Heart right ventricle (tissue), 16 donors: ENCODE measurements around the gene KCNH4. TPM values are rescaled to one million over a fixed set of nuclear protein-coding genes. Genes with fewer than 3 reads are reported as not detected.

Experiments
- ATAC-seq, 8 donors: fragments of 200-7000 bp; cut with Tn5 transposase; one replicate each; pipeline ENCODE4 v1.9.1; 2020; ENCODE audit warnings: mild to moderate bottlenecking in 8 of 8, moderate library complexity in 8 of 8, moderate number of reproducible peaks in 1 of 8
- DNase-seq, 2 donors: peaks; one replicate each; pipeline ENCODE4 v3.0.0-alpha.2; 2020
- H3K27ac ChIP-seq, 10 donors: fragments of 200-600 bp; sonication (generic) in 2 of 10; one replicate each; pipeline versions ENCODE4 v1.5.0 to v1.8.0; 2020 to 2022; ENCODE audit warnings: mild to moderate bottlenecking in 3 of 10
- H3K27me3 ChIP-seq, 7 donors: fragments of 200-600 bp; one replicate each; pipeline ENCODE4 v1.8.0; 2021 to 2022; ENCODE audit warnings: mild to moderate bottlenecking in 2 of 7
- H3K36me3 ChIP-seq, 9 donors: fragments of 200-600 bp; sonication (generic) in 1 of 9; one replicate each; pipeline versions ENCODE4 v1.5.0 to v1.8.0; 2020 to 2022; ENCODE audit warnings: mild to moderate bottlenecking in 2 of 9
- H3K4me1 ChIP-seq, 9 donors: fragments of 200-600 bp; sonication (generic) in 1 of 9; one replicate each; pipeline versions ENCODE4 v1.5.0 to v1.8.0; 2020 to 2022; ENCODE audit warnings: mild to moderate bottlenecking in 4 of 9
- H3K4me3 ChIP-seq, 10 donors: fragments of 200-600 bp; sonication (generic) in 2 of 10; one replicate each; pipeline versions ENCODE4 v1.5.0 to v1.8.0; 2020 to 2022; ENCODE audit warnings: mild to moderate bottlenecking in 7 of 10, moderate library complexity in 2 of 10
- H3K9me3 ChIP-seq, 11 donors: fragments of 200-600 bp in 10 of 11; sonication (generic) in 2 of 11; one replicate each; pipeline versions ENCODE4 v1.5.0 to v1.8.0; 2013 to 2022; ENCODE audit warnings: mild to moderate bottlenecking in 2 of 11, control low read depth in 1 of 11, moderate library complexity in 1 of 11
- WGBS, 2 donors: extraction: QIAGEN DNeasy Blood & Tissue Kit; methylation state at CpG; one replicate each; pipeline ENCODE4 v1.1.7; 2013; ENCODE audit warnings: inconsistent platforms in 1 of 2; 5-methylcytosine and 5-hydroxymethylcytosine counted together
- intact Hi-C, 10 donors: fragments of 100-400 bp; cut with DNase I; formaldehyde crosslinking; loops; one replicate each; pipeline versions ENCODE4 v1.11.1 to v1.14.2; 2022
- polyA plus RNA-seq, 2 donors: library from polyadenylated mRNA; stranded (reverse); fragments of 200-250 nt; gene quantifications; one replicate each; pipeline ENCODE4 v1.2.3, GENCODE V29; 2013
- total RNA-seq, 10 donors: library from RNA; stranded (reverse); fragmentation: NEBNext Ultra II Directional in 3 of 10; extraction: Animal tissue kit (Norgen Biotek cat#: 25700) in 3 of 10; gene quantifications; one replicate each; pipeline versions ENCODE4 v1.2.1 to v1.2.4, GENCODE V29; 2021 to 2023
- TF ChIP-seq, protein P1 (sequence below), 9 donors: fragments of 200-600 bp; sonication (generic) in 2 of 9; IDR thresholded peaks; one replicate each; pipeline versions ENCODE4 v1.5.0 to v1.8.0; 2021 to 2022; ENCODE audit warnings: antibody characterized with exemption in 9 of 9, mild to moderate bottlenecking in 5 of 9, moderate library complexity in 1 of 9
- donor health status: Arrhythmogenic right ventricular cardiomyopathy.
- donor health status: ischemic (EF 13 %, LVEDD 7.1; RV severe dilation, severe dysfunction).
- donor health status: healthy with polysubstance abuse.
- donor health status: DM: no; HTN: yes; CAD: no.
- donor health status: DM: no; HTN: no; CAD: no.
- donor health status: ischemic (EF 25% LVEDD 6.9; RV normal size, moderate dysfunction).
- donor health status: ischemic (EF 25% LVEDD 5.7; RV mildly dilated, moderate dysfunction).
- donor health status: healthy.
- donor health status: DM: yes; HTN: yes; CAD: no.
- donor health status: Ischemic cardiomyopathy.
- donor health status: ischemic (EF 35%, LVEDD 5.7; RV mildly dilated, moderate dysfunction).
- donor health status: nonischemic (EF 11% LVEDD 7.7; RV severe dilation, severe dysfunction).
- donor health status: DM: yes; HTN: yes; CAD: no.
- donor health status: PGD.
- donor health status: ischemic (EF 29% LVEDD 5.4; RV normal size, mild dysfunction).
- donor health status: nonischemic (EF 23%, LVEDD 6.1; RV moderate dilation, normal function).

The KCNH4 gene
- total and polyA plus RNA-seq, 12 donors: 0.06 to 0.29 (median 0.13) TPM; not detected in 4

DNA sequence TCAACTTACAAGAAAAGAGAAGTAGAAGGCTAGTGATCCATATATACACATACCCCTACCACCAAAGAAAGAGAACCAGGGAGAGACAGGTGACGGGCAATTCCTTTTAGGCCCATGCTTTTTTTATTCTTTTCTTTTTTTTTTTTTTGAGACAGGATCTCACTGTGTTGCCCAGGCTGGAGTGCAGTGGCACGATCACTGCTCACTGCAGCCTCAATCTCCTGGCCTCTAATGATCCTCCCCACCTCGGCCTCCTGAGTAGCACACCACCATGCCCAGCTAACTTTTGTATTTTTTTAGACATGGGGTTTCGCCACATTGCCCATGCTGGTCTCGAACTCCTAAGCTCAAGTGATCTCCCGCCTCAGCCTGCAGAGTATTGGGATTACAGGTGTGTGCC is 53.5 kb downstream of the KCNH4 start:
- peaks cover 20 to 49% (median 37%) of the 10 kb centered on the region in 9 donors for H3K4me1 ChIP-seq
- TF ChIP-seq, protein P1, sequence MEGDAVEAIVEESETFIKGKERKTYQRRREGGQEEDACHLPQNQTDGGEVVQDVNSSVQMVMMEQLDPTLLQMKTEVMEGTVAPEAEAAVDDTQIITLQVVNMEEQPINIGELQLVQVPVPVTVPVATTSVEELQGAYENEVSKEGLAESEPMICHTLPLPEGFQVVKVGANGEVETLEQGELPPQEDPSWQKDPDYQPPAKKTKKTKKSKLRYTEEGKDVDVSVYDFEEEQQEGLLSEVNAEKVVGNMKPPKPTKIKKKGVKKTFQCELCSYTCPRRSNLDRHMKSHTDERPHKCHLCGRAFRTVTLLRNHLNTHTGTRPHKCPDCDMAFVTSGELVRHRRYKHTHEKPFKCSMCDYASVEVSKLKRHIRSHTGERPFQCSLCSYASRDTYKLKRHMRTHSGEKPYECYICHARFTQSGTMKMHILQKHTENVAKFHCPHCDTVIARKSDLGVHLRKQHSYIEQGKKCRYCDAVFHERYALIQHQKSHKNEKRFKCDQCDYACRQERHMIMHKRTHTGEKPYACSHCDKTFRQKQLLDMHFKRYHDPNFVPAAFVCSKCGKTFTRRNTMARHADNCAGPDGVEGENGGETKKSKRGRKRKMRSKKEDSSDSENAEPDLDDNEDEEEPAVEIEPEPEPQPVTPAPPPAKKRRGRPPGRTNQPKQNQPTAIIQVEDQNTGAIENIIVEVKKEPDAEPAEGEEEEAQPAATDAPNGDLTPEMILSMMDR (IDR thresholded peaks at IDR 0.05): no peak
- ATAC-seq: no peak

GRCh38 chr17:42126836-42127235 is 54.1 kb downstream of the KCNH4 start:
- no peak overlapping the region for H3K4me3 ChIP-seq
- peaks cover 0 to 71% (median 38%) of the 10 kb centered on the region in 9 donors for H3K36me3 ChIP-seq
- 88 to 90% methylated on average over 3 of the region's 3 CpGs for WGBS, 2 donors
- no peak for DNase-seq
- no peaks in the 10 kb centered on the region for H3K9me3 ChIP-seq
- peaks cover 20 to 49% (median 38%) of the 10 kb centered on the region in 9 donors for H3K4me1 ChIP-seq
- ATAC-seq: no peak
- intact Hi-C loops: loop anchor here in 2 of 10 donors (5.0 to 10.0 kb wide), 2 partner anchors 55 to 388 kb away; partner anchors contain the start of gene KCNH4 (in 1 of the 2)
- no peaks in the 10 kb centered on the region for H3K27me3 ChIP-seq
- TF ChIP-seq, protein P1 (IDR thresholded peaks at IDR 0.05): no peak
- H3K27ac ChIP-seq: no peak overlapping the region

More for the DNA sequence above, 53.5 kb downstream of the KCNH4 start:
- DNase-seq: no peak
- Histone ChIP-seq H3K36me3 (peaks cover 0 to 71% (median 38%) of the 10 kb centered on the region in 9 donors), H3K4me3 (no peak overlapping the region), H3K27me3 (no peaks in the 10 kb centered on the region), H3K27ac (no peak overlapping the region), H3K9me3 (no peaks in the 10 kb centered on the region)
- intact Hi-C loops: loop anchor here in 2 of 10 donors (5.0 to 10.0 kb wide), 2 partner anchors 55 to 387 kb away; partner anchors contain the start of gene KCNH4 (in 1 of the 2)
- WGBS, 2 donors: 92 to 97% methylated on average over 6 of the region's 6 CpGs

DNA sequence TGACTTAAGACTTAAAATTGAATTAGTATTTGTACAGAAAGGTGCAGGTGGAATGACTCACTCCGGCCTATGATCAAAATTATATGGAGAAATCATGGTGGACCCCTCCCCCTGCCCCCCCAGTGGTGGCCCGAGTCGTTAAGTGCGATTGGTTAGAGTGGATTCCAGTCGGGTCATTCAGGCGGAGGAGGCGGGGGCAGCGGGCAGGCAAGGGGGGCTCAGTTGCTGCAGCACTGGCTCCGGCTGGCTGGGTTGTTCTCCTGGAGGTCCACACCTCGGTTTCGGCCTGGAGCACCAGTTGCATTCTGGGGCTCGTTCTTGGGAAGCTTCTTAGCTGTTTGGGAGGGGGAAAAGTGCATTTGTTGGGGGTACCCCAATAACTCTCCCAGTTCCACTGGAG is 55.4 kb downstream of the KCNH4 start:
- 86 to 90% methylated on average over 12 of the region's 12 CpGs for WGBS, 2 donors
- TF ChIP-seq, protein P1 (IDR thresholded peaks at IDR 0.05): no peak
- no peaks in the 10 kb centered on the region for H3K27me3 ChIP-seq
- no peaks in the 10 kb centered on the region for H3K9me3 ChIP-seq
- peaks cover 0 to 65% (median 38%) of the 10 kb centered on the region in 9 donors for H3K36me3 ChIP-seq
- peaks cover 17 to 45% (median 36%) of the 10 kb centered on the region in 9 donors for H3K4me1 ChIP-seq
- intact Hi-C loops: loop anchor here in 2 of 10 donors (5.0 to 10.0 kb wide), 2 partner anchors 57 to 389 kb away; partner anchors contain the start of gene KCNH4 (in 1 of the 2)
- ATAC-seq (no peak), DNase-seq (no peak)
- no peak overlapping the region for H3K27ac ChIP-seq
- no peak overlapping the region for H3K4me3 ChIP-seq

DNA sequence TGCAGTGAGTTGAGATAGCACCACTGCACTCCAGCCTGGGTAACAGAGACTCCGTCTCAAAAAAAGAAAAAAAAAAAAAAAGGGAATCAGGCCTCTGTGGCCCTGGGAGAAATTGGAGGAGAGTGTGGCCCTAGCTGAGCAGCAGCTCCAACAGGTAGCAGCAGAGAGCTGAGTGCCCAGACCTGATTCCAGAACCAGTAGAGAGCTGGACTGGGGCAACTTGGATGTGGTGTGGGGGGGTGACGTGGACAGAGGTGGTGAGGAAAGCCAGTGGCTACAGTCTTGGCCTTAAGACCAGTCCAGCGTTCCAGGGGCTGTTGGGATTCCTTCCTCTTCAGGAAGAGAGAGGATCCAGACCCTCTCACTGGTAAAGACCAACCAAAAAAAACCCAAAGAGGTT is 56.7 kb downstream of the KCNH4 start:
- Histone ChIP-seq H3K4me1 (peaks cover 9 to 43% (median 29%) of the 10 kb centered on the region in 9 donors), H3K36me3 (peaks cover 0 to 59% (median 33%) of the 10 kb centered on the region in 9 donors), H3K27ac (no peak overlapping the region), H3K4me3 (no peak overlapping the region), H3K27me3 (no peaks in the 10 kb centered on the region), H3K9me3 (no peaks in the 10 kb centered on the region)
- ATAC-seq (no peak), DNase-seq (no peak)
- intact Hi-C loops: loop anchor here in 3 of 10 donors (5.0 to 10.0 kb wide), 3 partner anchors 58 to 398 kb away; partner anchors contain the start of gene KCNH4 (in 2 of the 3)
- TF ChIP-seq, protein P1 (IDR thresholded peaks at IDR 0.05): no peak
- WGBS, 2 donors: 83 to 93% methylated on average over 3 of the region's 3 CpGs
